HG02852 (cell line): ENCODE data around the gene CSNK1G2.

Experiments used
- ATAC-seq: cut with Tn5 transposase; IDR thresholded peaks from one replicate; pipeline ENCODE4 v1.9.1; 2021; ENCODE audit warnings: mild to moderate bottlenecking, moderate library complexity; ENCODE audit not compliant: unreplicated experiment

The CSNK1G2 gene

DNA sequence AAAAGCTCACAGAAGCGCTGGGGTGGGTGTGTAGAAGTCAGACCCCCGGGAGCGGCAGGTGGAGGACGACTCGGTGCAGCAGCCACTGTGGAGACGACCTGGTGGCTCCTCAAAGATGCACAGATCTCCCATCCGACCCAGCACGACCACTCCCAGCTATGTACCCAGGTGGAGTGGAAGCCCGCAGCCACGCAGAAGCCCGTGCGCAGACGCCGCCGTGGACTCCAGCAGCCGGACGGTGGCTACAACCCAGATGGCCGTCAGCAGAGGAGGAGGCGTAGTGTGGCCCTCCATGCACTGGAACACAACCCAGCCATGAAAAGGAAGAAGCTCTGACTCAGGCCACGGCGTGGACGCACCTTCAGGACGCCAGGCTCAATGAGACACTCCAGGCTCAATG is 21.7 kb downstream of the CSNK1G2 start:
- no peak for ATAC-seq

DNA sequence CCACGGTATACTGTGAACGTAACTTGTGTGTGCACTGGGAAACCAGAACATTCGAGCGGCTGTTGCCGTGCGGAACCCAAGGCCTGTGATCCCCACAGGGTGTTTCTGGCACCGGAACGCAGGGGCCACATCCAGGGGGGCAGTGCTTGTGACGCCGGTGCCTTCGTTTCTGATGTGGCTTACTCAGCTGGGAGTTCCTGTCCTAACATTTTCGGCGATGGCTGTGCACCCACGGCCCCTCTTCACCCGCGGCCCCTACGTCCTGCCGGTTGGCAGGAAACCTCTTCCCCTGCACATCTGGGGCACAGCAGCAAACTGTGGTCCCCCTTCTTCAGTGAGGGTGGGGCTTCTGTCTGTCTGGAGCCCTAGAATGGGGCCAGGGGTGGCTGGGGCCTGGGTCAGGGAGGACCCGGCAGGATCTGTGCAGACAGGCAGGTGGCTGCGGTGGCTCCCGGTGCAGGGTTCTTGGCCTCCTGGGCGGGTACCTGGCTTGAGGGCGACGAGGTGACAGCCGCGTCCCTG is 26.2 kb downstream of the CSNK1G2 start:
- ATAC-seq, result no peak

DNA sequence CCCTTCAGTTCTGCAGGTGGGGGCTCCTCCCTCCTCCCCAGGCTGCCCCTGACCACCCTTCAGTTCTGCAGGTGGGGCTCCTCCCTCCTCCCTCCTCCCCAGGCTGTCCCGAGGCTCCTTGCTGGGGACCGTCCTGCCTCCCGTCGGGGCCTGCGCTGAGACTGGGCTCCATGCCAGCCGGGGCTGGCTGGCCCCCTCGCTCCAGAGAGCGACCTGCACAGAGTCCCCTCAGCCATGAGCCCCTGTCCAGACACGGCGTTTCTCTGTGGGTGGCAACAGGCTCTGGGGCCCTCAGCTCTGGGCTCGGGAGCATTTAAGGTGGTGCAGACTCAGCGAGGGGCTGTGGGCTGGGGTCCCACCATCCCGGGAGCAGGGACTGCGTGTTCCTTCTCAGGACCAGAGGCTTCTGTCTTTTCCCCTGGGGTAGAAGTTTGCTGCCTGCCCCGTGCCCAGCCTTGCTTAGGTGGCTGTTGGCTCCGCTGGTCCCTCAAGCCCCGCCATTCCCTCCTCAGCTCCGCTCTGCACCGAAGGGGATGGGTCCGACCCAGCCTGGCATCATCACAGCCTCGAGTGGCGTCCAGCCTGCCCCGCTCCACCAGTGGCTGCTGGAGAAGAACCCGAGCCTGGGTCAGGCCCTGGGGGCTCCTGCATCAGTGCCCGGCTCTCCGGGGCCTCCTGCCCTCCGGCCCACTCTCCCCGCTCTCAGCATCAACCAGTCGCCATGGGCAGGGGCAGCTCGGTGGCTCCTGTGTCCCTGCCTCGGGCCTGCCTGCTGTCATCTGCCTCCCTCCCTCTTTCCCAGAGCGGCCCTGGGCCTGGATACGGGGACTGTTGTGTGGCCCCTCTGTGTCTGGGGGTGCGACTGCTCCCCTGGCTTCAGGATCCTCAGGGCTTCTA is 27.6 kb downstream of the CSNK1G2 start:
- ATAC-seq, result no peak

DNA sequence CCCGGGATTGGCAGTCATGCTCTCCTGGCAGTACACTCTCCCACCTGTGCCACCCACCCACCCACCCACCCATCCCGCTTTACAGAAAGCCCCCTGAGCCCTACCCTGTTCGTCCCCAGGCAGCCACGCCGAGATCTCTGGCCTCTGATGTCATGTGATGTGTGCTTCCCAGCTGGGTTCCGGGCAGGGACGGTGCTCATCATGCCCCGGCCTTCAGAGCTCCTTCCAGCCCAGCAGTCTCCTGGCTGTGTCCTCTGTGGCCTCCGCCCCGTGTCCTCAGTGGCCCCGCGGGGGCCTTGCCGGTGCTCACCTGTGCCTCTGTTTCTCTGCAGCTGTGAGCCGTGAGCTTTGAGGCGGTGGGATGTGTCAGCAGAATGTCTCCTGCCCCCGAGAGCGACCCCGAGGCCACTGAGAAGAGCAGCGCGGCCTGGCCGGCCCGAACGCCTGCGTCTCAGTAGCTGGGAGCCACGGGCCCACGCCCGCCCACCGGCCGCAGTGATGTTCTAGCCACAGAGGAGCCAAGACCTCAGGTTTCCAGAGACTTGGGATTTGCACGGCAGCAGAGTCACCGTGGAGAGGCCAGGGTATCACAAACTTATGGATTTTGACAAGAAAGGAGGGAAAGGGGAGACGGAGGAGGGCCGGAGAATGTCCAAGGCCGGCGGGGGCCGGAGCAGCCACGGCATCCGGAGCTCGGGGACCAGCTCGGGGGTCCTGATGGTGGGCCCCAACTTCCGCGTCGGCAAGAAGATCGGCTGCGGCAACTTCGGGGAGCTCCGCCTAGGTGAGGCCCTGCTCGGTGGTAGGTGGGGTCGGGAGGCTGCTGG is 28.4 kb downstream of the CSNK1G2 start:
- ATAC-seq, result no peak

DNA sequence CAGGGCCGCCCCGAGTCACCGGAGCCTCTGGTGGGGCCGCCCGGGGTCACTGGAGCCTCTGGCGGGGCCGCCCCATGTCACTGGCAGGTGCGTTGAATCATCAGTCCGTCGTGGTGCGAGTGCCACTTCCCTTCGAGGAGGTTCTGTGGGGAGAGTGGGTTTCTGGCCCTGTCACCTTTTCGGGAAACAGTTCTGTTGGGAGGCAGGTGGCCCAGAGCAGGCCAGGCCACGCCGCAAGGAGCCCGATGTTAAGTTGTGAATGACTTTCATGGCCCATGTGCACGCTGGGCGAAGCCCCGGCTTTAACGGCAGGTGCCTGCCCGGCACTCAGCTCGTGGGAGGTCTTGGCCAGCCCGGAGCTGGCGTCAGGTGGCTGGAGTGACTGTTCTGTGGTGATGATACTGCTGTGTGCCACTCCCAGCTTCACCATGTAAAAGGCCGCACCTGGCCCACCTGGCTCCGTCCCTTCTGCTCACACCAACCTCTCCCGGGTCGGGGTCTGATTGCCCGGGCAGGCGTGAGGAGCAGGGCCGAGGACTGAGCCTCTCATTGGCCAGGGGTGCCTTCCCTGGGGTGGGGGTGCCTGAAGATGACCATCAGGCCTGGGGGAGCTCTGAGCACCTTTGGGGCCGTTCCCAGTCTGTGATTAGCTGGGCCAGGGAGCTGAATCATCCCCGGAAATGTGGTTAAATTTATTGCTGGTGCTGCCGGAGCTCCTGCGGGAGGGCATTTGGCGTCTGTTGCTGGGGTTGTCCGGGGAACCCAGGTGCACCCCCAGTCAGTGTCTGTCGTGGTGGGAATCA is 29.2 kb downstream of the CSNK1G2 start:
- ATAC-seq, result no peak

DNA sequence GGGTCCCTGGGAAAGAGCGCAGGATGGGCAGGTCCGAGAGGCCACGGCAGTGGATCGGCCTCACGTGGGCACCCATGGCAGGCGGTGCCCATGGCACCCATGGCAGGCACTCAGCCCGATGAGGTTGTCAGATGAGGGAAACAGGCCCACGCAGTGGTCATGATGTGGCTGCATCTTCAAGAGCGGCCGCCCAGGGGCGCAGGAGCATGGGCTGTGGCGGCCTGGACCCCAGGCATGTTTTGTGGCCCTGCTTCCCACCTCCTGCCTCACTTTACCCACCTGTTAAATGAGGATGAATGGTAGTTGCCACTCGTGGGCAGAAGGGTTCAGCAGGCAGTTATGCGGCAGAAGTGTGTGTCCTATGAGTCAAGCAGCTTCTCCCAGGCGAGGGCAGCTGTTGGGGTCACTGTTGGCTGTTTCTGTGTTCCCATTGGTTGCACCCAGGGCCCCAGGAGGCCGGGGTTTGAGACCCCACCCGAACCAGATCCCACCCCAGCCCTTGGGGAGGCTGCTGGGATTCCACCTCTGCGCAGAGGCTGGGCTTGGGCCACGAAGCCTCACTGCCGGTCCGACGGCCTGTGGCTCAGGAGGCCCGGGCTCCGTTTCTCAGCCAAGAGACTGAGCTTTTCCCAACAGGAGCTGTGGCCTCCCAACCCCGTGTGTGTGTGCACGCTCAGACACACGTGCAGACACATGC is 30.0 kb downstream of the CSNK1G2 start:
- no peak for ATAC-seq

DNA sequence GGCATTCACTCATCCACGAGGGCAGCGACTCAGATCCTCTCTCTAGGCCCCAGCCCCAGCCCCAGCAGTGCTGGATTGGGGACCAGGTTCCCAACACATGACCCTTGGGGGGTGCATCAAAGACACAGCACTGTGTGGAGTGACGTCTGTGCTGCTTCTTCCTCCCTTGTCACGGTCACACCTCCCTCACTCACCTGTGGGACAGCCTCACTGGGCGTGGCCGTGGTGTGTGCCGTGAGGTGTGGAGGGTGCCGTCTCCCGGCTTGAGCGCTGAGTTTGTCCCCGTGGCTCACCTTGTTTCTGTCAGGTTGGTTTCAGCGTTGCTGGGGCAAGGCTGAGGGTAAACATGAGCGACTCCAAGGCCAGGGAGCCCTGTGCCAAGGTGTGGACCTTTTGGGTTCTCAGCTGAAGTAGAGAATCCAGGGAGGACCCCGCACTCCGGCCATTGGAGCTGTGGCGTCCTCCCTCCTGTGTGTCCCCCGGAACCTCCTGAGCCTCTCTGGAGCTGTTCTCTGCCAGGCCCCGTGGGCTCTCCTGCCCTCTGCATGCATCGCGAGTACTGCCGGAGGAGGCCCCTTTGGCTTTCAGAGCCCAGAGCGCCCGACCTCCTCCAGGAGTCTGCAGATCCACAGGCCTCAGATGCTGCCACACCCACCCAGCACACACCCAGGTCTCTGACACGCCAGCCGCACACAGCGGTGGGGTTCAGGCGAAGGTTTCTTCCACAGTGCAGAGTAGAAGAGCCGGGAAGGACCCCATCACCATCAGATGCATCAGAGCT is 33.6 kb downstream of the CSNK1G2 start:
- ATAC-seq, result no peak

DNA sequence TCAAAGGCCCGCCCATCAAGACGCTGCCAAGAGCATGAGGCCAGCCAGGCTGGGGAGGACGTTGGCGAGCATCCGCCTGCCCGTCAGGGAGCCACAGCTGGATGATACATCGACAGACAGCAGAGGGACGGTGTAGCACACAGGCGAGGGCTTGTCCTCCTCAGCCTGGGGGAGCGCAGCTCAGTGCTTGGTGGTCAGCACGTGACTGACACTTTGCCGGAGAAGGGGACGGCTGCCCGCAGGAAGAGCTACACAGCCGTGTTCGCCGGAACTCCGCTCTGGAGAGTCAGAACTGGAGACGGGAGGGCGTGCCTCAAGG is 34.1 kb downstream of the CSNK1G2 start:
- ATAC-seq, result no peak

DNA sequence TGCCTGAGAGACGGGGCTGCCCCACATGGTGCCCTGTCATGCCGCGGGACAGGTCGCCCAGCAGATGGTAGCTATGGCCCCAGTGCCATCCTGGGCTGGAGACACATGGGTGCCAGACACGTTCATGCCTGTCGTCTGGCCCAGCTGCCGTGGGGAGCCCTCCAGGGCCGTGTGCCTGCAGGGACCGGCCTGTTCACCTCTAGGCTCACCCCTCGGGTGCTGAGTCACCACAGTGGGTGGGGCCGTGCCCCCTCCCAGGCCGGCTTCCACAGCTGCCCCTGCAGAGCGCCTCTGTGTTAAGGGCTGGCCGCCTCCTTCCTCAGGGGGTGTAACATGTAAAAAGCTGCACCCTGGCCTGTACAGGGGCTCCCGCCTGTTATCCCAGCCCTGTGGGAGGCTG is 36.1 kb downstream of the CSNK1G2 start:
- ATAC-seq, result no peak

DNA sequence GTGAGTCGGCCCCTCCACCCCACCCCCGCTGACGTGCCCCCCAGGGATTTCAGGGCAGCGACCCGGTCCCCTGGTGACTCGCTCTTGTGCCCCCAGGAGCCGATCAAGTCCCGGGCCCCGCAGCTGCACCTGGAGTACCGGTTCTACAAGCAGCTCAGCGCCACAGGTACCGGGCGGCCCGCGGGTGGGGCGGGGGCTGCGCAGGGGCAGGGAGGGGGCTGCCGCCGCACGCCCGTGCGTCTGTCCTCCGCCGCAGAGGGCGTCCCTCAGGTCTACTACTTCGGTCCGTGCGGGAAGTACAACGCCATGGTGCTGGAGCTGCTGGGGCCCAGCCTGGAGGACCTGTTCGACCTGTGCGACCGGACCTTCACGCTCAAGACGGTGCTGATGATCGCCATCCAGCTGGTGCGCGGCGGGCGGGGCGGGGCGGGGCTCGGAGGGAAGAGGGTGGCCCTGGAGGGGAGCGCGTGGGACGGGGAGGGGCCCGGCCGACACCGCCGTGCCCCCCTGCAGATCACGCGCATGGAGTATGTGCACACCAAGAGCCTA is 37.4 kb downstream of the CSNK1G2 start:
- no peak for ATAC-seq

DNA sequence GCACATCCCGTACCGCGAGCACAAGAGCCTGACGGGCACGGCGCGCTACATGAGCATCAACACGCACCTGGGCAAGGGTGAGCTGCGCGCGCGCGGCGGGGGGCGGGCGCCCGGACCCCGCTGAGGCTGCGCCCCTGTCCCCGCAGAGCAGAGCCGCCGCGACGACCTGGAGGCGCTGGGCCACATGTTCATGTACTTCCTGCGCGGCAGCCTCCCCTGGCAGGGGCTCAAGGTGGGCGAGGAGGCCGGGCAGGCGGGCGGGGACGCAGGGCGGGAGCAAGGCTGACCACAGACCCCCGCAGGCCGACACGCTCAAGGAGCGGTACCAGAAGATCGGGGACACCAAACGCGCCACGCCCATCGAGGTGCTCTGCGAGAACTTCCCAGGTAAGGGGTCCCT is 38.0 kb downstream of the CSNK1G2 start:
- ATAC-seq, result no peak

DNA sequence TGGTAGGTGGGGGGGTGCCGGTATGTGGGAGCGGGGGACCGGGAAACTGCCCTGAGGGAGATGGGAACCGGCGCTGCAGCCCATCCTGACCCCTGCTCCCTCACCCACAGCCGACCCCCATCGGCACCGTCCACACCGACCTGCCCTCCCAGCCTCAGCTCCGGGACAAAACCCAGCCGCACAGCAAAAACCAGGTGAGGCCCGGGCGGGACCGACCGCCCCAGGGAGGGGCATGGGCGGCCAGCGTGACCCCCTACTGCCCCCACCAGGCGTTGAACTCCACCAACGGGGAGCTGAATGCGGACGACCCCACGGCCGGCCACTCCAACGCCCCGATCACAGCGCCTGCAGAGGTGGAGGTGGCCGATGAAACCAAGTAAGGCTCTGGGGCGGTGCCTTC is 38.7 kb downstream of the CSNK1G2 start:
- no peak for ATAC-seq

DNA sequence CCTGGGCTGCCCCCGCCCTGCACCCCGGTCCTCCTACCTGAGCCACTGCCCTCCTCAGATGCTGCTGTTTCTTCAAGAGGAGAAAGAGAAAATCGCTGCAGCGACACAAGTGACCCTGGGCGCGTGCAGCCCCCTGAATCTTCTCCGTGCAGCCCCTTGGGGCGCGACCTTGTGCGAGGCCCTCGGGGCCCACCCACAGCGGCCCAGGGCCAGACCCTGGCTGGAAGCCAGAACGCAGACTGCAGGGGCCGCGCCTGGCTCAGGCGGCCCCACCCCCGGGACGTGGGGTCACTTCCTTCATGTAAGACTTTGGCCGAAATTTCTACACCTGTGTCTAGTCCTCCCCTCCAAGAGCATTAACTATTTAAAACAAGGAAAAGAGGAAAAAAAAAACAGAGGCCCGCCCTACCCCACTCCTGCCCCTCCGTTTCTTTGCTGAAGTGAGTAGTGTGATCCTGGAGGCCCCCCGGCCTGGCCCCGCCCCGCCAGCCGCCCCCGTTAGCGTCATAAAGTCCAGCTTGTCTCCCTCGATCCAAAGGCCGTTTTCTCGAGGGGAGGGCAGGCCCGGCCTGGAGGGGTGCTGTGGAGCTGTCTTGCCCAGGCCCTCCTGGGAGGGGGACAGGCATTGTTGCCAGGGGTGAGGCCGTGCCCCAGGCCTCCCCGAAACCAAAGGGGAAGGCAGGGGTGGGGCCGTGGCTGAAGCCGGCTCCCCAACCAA is 39.3 kb downstream of the CSNK1G2 start:
- no peak for ATAC-seq

DNA sequence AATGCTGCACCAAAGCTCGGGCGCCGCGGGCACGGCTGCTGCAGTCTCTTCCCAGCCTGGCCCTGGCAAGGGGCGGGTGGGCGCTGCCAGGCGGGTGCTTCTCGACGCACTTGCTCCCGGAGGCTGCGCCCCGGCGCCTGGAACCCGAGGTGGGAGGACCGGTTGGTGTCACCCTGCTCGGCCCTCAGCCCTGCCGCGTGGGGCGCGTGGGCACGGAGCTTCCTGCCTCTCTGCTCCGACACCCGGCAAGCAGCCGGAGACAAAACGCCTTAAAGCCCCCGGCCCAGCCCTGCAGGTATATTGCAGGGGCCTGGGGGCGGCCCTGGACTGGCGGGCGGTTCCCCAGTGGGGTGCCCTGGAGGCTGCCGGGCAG is 39.8 kb downstream of the CSNK1G2 start:
- no peak for ATAC-seq

DNA sequence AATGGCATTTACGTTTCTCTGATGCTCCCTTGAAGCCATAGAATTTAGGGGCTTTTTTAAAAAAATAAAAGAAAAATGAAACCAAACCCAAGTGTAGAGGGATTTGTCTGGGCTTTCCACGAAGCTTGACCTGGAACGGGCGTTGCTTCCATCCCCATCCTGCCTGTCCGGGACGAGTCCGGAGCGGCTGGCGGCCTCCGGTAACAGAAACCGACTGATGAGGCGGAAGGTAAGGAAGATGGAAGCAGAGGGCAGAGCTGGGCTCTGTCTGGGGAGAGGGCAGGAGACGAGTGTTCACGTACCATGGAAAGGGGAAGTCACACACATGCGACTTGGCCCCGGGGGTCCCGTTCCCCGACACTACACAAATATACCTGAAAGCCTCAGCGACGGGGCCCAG is 40.3 kb downstream of the CSNK1G2 start:
- ATAC-seq, result no peak

DNA sequence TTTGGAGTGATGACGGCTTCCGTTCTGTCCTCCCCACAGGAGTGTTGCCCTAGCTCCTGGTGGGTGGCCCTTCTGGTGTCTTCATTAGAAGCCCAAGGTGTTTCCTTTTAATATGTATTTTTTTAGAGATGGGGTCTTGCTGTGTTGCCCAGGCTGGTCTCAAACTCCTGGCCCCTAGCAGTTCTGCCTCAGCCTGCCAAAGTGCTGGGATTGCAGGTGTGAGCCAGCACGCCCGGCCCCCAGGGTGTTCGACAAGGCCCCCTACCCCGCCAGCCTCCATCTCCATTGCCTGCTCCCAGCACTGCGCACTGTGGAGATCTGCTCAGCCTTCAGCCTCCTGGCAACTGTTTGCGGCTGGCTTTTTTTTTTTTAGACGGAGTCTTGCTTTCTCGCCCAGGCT is 43.4 kb downstream of the CSNK1G2 start:
- ATAC-seq, result no peak

DNA sequence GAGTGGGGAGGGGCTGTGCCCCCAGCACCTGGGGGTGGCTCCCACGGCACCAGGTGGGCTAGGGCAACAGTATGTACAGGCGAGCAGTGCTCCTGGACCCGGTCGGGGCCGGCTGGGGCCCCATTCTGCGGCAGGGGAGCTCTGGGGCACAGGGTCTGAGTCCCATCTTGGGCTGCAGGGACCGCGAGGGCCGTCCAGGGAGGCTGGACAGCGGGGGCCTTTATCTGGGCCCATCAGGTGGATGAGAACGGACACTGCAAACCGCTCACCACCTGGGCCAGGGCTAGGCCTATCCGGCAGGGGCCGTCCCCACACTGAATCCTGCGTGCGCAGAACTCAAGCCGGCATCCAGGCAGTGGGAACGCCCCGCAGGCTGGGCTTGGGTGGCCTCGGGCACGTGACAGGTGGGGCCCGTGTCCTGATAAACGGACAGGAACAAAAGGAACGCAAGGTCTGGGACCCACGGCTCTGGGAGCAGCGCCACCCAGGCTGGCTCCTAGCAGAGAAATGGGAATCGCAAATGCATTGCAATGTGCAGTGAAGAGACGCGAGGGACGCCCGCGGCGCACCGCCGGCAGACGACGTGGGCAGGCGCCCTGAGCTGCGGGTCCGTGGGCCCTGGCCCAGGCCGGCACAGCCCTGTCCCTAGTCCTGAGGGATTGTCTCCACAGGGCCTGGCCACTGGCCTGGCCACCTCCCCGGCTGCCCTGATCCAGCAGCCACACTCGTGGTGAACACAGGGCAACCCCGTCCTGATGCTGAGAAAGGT is 44.8 kb downstream of the CSNK1G2 start:
- no peak for ATAC-seq
